K562 (cell line): ENCODE results near the gene PODXL2. TPM values are rescaled to one million over a fixed set of nuclear protein-coding genes. Genes with fewer than 3 reads are reported as not detected.

Source experiments
- ATAC-seq: fragments of 200-7000 bp; cut with Tn5 transposase; 3 replicates; pipeline ENCODE4 v1.9.1; 2020; ENCODE audit warnings: moderate library complexity
- BruUV-seq: library from RNA; stranded (reverse); fragments of 400-500 nt; replicated peaks from 2 replicates; lab custom pipeline; 2021; lab: Mats Ljungman, UMichigan
- CTCF ChIA-PET: fragments of 300-600 bp; formaldehyde crosslinking; extraction: SDS; loops from one replicate; lab custom pipeline; 2021; ENCODE audit warnings: low intra/inter-chr PET ratio; lab: Yijun Ruan, JAX
- POLR2A ChIA-PET: fragments of 300-600, 350-650 bp; sonication (Branson Sonifier 250); formaldehyde crosslinking; extraction: SDS; loops from one replicate; lab custom pipeline; 2021; ENCODE audit warnings: antibody characterized with exemption, inconsistent platforms; lab: Yijun Ruan, JAX
- DNase-seq, 4 experiments: peaks; one replicate each; pipeline versions ENCODE4 v3.0.0 to v3.0.0-alpha.2; 2011 to 2018; ENCODE audit warnings: low spot score in 3 of 4, mixed read lengths in 3 of 4; ENCODE audit errors: extremely low read depth in 1 of 4
- FAIRE-seq: peaks from 2 replicates; lab custom pipeline; 2011; peaks lifted over from hg19 to GRCh38; lab: Jason Lieb, UNC
- H2AFZ ChIP-seq: 2 replicates; pipeline ENCODE4 v1.6.0; 2011; ENCODE audit warnings: low read depth, low read length, control low read depth, inconsistent platforms
- H3K27ac ChIP-seq: fragments of 200-600 bp; 3 replicates; pipeline ENCODE4 v1.8.0; 2011; ENCODE audit warnings: low read depth, mild to moderate bottlenecking, control low read depth, inconsistent platforms, low read length, moderate library complexity, mixed read lengths; ENCODE audit errors: extremely low read depth
- H3K27me3 ChIP-seq, 2 experiments: fragments of 300-600 bp in 1 of 2; 2 replicates in 1 of 2; 3 replicates in 1 of 2; pipeline versions ENCODE4 v1.6.0 to v1.8.0; 2011; ENCODE audit warnings: inconsistent platforms in 2 of 2, low read length in 2 of 2, mild to moderate bottlenecking in 1 of 2, mixed read lengths in 1 of 2, moderate library complexity in 1 of 2; ENCODE audit not compliant: control insufficient read depth in 2 of 2, insufficient read depth in 2 of 2
- H3K36me3 ChIP-seq: fragments of 300-600 bp; 3 replicates; pipeline ENCODE4 v1.8.0; 2011; ENCODE audit warnings: mild to moderate bottlenecking, low read length, inconsistent platforms; ENCODE audit not compliant: control insufficient read depth, insufficient read depth
- H3K4me1 ChIP-seq, 2 experiments: fragments of 200-600 bp in 1 of 2; replicated peaks in 1 of 2; 2 replicates in 1 of 2; 3 replicates in 1 of 2; pipeline versions ENCODE4 v1.5.1 to v1.8.0; 2011; ENCODE audit warnings: inconsistent platforms in 2 of 2, low read length in 2 of 2, mild to moderate bottlenecking in 1 of 2, mixed read lengths in 1 of 2, moderate library complexity in 1 of 2; ENCODE audit not compliant: control insufficient read depth in 2 of 2, insufficient read depth in 2 of 2
- H3K4me2 ChIP-seq: 2 replicates; pipeline ENCODE4 v1.6.1; 2011; ENCODE audit warnings: low read length, control low read depth, inconsistent platforms, mixed read lengths; ENCODE audit not compliant: insufficient read depth
- H3K4me3 ChIP-seq: fragments of 200-600 bp; sonication (generic), shearing (Covaris generic); 2 replicates; pipeline ENCODE4 v1.5.1; 2016; ENCODE audit warnings: control low read depth, inconsistent platforms
- H3K79me2 ChIP-seq: fragments of 200-600 bp; 3 replicates; pipeline ENCODE4 v1.8.0; 2011; ENCODE audit warnings: low read length, inconsistent platforms; ENCODE audit not compliant: control insufficient read depth, insufficient read depth
- H3K9ac ChIP-seq, 2 experiments: 2 replicates each; pipeline versions ENCODE4 v1.6.0 to v1.6.1; 2011; ENCODE audit warnings: low read depth in 2 of 2, low read length in 2 of 2, control low read depth in 1 of 2, inconsistent platforms in 1 of 2, mild to moderate bottlenecking in 1 of 2, mixed read lengths in 1 of 2; ENCODE audit not compliant: insufficient read depth in 1 of 2
- H3K9me1 ChIP-seq: one replicate; pipeline ENCODE4 v1.6.0; 2011; ENCODE audit warnings: inconsistent platforms, mild to moderate bottlenecking, low read length, moderate library complexity; ENCODE audit not compliant: control insufficient read depth, insufficient read depth
- H3K9me3 ChIP-seq: replicated peaks from 2 replicates; pipeline ENCODE4 v1.5.1; 2011; ENCODE audit warnings: low read depth, low read length, inconsistent platforms; ENCODE audit not compliant: control insufficient read depth, insufficient read depth
- H4K20me1 ChIP-seq: replicated peaks from 2 replicates; pipeline ENCODE4 v1.6.1; 2011; ENCODE audit warnings: low read length, inconsistent platforms, mixed read lengths; ENCODE audit not compliant: control insufficient read depth, insufficient read depth
- CTCF ChIP-seq, 3 experiments: IDR thresholded peaks in 2 of 3; conservative IDR thresholded peaks in 1 of 3; 2 replicates each; pipeline ENCODE4 v1.5.1; 2011 to 2012; ENCODE audit warnings: low read length in 3 of 3, mild to moderate bottlenecking in 3 of 3, control low read depth in 2 of 3, improper control_type of control experiment in 1 of 3, inconsistent platforms in 1 of 3, low read depth in 1 of 3, mixed read lengths in 1 of 3, moderate library complexity in 1 of 3; ENCODE audit not compliant: insufficient read depth in 2 of 3
- DIDO1 ChIP-seq: fragments of 450-650 bp; IDR thresholded peaks from 2 replicates; pipeline ENCODE4 v1.6.1; 2016; ENCODE audit warnings: low read depth, missing biosample characterization, missing genetic modification characterization
- EP300 ChIP-seq: IDR thresholded peaks from 2 replicates; pipeline ENCODE4 v1.6.1; 2012; ENCODE audit warnings: low read length, improper control_type of control experiment
- ETV1 ChIP-seq: fragments of 450-650 bp; conservative IDR thresholded peaks from 2 replicates; pipeline ENCODE4 v1.6.1; 2016; ENCODE audit warnings: missing genetic modification characterization, control low read depth, low read depth, missing compliant biosample characterization
- MAFF ChIP-seq: IDR thresholded peaks from 2 replicates; pipeline ENCODE4 v1.6.1; 2012; ENCODE audit warnings: low read length, improper control_type of control experiment
- MAFG ChIP-seq: fragments of 450-650 bp; conservative IDR thresholded peaks from 2 replicates; pipeline ENCODE4 v1.6.1; 2016; ENCODE audit warnings: missing genetic modification characterization, missing compliant biosample characterization
- NBN ChIP-seq: fragments of 450-650 bp; IDR thresholded peaks from 2 replicates; pipeline ENCODE4 v1.6.1; 2016; ENCODE audit warnings: low read depth, mild to moderate bottlenecking
- NFATC3 ChIP-seq: fragments of 450-650 bp; IDR thresholded peaks from 2 replicates; pipeline ENCODE4 v1.6.1; 2017; ENCODE audit warnings: mild to moderate bottlenecking
- POLR3G ChIP-seq: IDR thresholded peaks from 2 replicates; pipeline ENCODE4 v1.6.1; 2011; ENCODE audit not compliant: insufficient read length, insufficient replicate concordance; ENCODE audit errors: extremely low read depth
- TBL1XR1 ChIP-seq, 2 experiments: IDR thresholded peaks; 2 replicates each; pipeline ENCODE4 v1.6.1; 2012; ENCODE audit warnings: improper control_type of control experiment in 2 of 2, low read length in 2 of 2, mild to moderate bottlenecking in 1 of 2
- WGBS: fragments of 100-300 bp; shearing (Covaris generic); methylation state at CpG from one replicate; pipeline ENCODE4 v1.1.6; 2016; ENCODE audit warnings: low coverage, mixed read lengths; ENCODE audit not compliant: insufficient coverage; ENCODE audit errors: missing lambda C conversion rate; 5-methylcytosine and 5-hydroxymethylcytosine counted together
- in situ Hi-C: fragments of 300-500 bp; cut with MboI; formaldehyde crosslinking; loops from 4 replicates; pipeline ENCODE4 v1.15.0; 2018; ENCODE audit warnings: inconsistent platforms, mixed read lengths
- intact Hi-C: fragments of 100-400 bp; cut with micrococcal nuclease; formaldehyde crosslinking; loops from 2 replicates; pipeline ENCODE4 v1.14.2; 2022
- polyA plus RNA-seq, 8 experiments: library from polyadenylated mRNA; depleted of rRNA in 4 of 8; stranded (reverse) in 5 of 8; unstranded in 3 of 8; fragments of >200 nt; fragmentation: Nextera tagmentation in 2 of 8; fragmentation: Illumina TruSeq in 1 of 8; extraction: Ambion mirVana in 2 of 8; extraction: Trizol in 1 of 8; gene quantifications; 2 replicates each; pipeline versions ENCODE4 v1.2.1 to v1.2.3, GENCODE V29; 2011 to 2014; ENCODE audit warnings: inconsistent platforms in 1 of 8, missing spikeins in 1 of 8
- total RNA-seq, 7 experiments: library from RNA; depleted of rRNA in 6 of 7; stranded (reverse); fragments of >200 nt in 6 of 7; fragmentation: Illumina TruSeq in 2 of 7; extraction: Trizol in 2 of 7; gene quantifications; 2 replicates each; pipeline versions ENCODE4 v1.2.1 to v1.2.3, GENCODE V29; 2011 to 2021; ENCODE audit warnings: low replicate concordance in 1 of 7

PODXL2 gene
- total and polyA plus RNA-seq, 9 of the 15 experiments (the other 6 are each of a cell fraction or from before 2014, with no cell fraction given): 0.03 to 52.5 (median 21.9) TPM

DNA sequence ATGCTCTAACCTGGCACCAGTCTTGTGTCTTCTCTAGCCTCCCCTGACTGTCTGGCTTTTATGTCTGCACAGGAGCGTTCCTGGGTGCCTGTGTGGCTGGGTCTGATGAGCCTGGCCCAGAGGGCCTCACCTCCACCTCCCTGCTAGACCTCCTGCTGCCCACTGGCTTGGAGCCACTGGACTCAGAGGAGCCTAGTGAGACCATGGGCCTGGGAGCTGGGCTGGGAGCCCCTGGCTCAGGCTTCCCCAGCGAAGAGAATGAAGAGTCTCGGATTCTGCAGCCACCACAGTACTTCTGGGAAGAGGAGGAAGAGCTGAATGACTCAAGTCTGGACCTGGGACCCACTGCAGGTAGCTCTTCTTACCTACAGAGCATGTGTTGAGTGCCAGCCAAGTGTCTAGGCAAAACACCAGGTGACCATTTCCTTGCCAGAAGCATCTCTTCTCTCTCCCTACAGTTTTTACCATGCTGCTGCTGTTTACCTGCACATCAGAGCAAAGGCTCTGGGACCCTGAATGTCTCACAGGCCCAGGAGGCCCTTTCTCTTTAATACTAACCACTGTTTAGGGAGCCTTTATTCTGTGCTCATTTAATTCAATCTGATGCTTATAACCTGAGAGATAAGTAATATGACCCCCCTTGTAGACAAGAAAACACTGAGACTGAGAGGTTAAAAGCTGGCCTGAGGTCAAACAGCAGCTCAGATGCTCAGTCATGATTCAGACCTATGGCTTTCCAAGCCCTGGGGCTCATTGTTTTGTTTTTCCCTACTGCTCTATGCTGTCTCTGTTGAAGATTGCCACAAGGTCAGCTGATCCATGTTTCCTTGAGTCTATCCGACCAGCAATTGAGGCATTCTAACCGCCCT is 10.4 kb downstream of the PODXL2 start (continued):
- no peak for TF ChIP-seq MAFF
- no peak for TF ChIP-seq NBN
- no peak for TF ChIP-seq EP300
- TF ChIP-seq NFATC3: no peak
- no peak for TF ChIP-seq DIDO1 (tag)
- no peak for TF ChIP-seq MAFG
- no peak for TF ChIP-seq CTCF (IDR thresholded peaks at IDR 0.05 in 2 of 3, conservative IDR thresholded peaks at IDR 0.05 in 1 of 3; ENCODE audit: insufficient read depth in 2 of 3, low read depth in 1 of 3, low read length in 3 of 3)
- TF ChIP-seq POLR3G: no peak
- TF ChIP-seq, all 486 proteins: peak for 0

DNA sequence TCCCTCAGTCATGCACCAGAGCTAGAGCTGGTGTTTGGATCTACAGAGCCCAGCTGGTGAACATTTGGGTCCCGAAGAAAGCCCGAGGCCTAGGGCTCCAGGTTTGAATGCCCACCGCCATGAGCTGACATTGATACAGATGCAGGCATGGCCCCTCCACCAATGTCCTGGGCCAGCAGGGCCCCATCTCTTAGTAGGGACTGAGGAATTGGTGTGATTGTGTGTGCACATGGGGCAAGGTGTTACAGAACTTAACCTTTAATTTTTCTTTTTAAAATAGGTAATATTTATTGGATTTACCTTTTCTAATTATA is 11.0 kb downstream of the PODXL2 start:
- FAIRE-seq (no peak), DNase-seq (no peak), ATAC-seq (no peak)
- in situ Hi-C loops (no loop called here), intact Hi-C loops (no loop called here)
- ChIA-PET CTCF (no interaction called here), POLR2A (no interaction called here)
- Histone ChIP-seq H3K36me3 (peaks cover 12% of the 10 kb centered on the region; the same call in 2 of the 3 replicates), H3K27ac (no peak overlapping the region), H3K4me3 (no peak overlapping the region), H4K20me1 (no peaks in the 10 kb centered on the region), H3K79me2 (peaks cover 17% of the 10 kb centered on the region), H3K4me1 (peaks cover 0 to 3% of the 10 kb centered on the region in 2 experiments; a peak in 2 of 5 replicates), H3K9me1 (no peaks in the 10 kb centered on the region), H3K27me3 (no peaks in the 10 kb centered on the region), H2AFZ (no peak overlapping the region), H3K4me2 (no peak overlapping the region), H3K9ac (no peak overlapping the region), H3K9me3 (no peaks in the 10 kb centered on the region)
- BruUV-seq: no TSS peak
- 82% methylated on average over 2 of the region's 3 CpGs for WGBS
- TF ChIP-seq TBL1XR1 (IDR thresholded peaks at IDR 0.05; ENCODE audit: low read length in 2 of 2) (no peak), ETV1 (tag) (no peak)
